ENCODE data around the gene PLD3.
A peak's percentile ranks its signal among the peaks of the same experiment; 100 is the strongest.

Gene PLD3

DNA sequence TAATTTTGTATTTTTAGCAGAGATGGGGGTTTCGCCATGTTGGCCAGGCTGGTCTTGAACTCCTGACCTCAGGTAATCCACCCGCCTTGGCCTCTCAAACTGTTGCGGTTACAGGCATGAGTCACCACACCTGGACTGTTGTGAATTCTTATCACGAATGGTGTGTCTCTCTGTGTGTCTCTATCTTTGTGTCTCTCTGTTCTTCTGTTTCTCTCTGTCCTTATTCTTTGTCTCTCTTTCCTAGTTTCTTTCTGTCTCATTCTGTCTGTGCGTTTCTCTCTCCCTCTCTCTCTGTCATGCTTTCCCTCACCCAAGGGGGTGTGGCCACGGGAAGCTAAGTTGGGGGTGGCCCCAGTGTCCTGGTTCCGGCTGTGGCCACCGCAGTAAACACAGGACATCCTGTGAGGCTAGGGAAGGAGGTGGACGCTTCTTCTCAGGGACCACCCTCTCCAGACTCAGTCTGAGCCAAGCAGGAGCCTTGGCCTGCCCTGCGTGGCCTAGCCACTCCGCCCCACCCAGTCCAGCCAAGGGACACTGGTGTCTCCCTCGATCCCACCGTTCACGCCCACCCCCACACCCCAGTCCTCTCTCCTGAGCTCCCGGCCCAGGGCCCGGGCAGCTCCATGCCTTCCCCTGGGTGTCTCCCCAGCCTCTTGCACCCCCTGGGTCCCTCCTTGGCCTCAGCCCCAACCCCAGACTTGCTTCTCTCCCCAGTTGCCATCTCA lies 68.6 kb downstream of the PLD3 start:
- DNase-seq = peak; percentile 74

DNA sequence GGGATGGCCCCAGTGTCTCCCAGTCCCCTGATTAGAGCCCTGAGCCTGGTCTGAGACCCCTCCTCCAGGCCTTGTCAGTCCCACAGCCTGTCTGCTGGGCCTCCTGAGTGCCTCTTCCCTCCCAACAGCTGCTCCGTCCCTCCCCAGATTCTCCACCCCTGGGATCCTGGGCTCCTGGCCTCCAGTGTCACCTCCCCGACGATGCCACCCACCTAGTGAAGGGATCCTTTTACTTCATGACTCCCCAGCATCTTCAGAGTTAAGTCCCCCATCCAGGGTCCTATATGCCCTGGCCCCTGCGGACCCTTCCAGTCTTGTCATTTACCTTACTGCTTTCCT lies 69.1 kb downstream of the PLD3 start:
- DNase-seq = no peak

GRCh38 chr19:40418040-40418439 lies 69.5 kb downstream of the PLD3 start:
- no peak for DNase-seq

GRCh38 chr19:40419066-40419612 lies 70.6 kb downstream of the PLD3 start:
- no peak for DNase-seq

DNA sequence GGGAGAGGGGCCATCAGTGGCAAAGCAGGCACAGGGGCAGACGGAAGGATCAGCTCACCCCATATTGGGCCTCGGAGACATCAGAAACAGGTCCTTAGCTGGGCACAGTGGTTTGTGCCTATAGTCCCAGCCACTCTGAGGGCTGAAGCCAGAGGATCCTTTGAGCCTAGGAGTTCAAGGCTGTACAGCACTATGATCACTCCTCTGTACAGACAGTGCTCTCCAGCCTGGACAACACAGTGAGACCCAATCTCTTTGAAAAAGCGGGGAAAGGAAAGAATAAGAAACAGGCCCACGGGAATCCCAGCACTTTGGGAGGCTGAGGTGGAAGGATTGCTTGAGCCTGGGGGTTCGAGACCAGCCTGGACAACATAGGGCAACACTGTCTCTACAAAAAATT lies 71.3 kb downstream of the PLD3 start:
- no peak for DNase-seq

- no peak for DNase-seq
Observed at GRCh38 chr19:40420451-40420765, 71.9 kb downstream of the PLD3 start.

GRCh38 chr19:40420766-40421765 lies 72.6 kb downstream of the PLD3 start:
- DNase-seq = peak; percentile 85

GRCh38 chr19:40421993-40422747 lies 73.7 kb downstream of the PLD3 start:
- DNase-seq = no peak

GRCh38 chr19:40422748-40423566 lies 74.5 kb downstream of the PLD3 start:
- DNase-seq = no peak

DNA sequence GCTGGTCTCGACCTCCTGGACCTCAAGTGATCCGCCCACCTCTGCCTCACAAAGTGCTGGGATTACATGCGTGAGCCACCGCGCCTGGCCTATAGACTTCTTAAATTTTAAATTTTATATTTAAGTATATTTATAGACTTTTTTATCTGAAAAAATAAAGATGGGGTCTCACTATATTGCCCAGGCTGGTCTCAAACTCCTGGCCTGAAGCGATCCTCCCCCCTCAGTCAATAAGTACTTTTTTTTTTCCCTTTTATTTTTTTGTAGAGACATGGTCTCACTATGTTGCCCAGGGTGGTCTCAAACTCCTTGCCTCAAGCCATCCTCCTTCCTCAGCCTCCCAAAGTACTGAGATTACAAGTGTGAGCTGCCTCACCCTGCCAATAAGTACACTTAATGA lies 75.4 kb downstream of the PLD3 start:
- DNase-seq = no peak

DNA sequence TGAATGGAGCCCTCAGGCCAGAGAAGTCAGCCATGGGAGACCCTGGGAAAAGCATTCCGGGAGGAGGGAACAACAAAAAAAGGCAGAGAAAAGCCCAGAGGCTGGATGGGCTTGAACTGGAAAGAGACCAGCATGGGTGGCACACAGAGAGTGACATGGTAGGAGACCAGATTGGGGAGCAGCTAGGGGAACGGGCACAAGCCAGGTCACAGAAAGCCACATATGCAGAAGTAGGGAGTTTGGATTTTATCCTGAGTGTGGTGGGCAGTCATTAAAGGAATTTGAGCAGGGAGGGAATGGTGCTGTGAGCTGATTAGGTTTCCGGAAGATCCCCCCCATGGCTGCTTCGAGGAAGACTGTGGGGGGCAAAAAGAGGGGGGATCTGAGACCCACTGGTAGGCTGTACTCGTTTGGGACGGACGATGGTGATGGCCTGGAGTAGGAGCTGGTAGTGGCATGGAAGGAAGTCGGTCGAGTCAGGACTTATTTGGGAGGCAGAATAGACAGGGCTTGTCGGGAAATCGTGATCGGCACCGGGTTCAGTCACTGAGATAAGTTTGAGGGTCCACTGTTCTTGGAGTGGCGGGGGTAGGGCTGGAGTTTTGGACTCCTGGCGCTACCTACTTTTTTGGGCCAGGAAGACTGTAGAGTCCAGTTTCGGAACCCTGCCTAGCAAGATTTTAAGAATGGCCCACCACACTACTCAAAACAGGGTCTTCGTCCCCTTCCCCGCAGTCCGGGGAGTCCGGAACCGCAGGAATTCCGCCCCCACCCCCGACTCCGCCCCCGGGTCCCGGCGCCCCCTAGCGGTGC lies 76.3 kb downstream of the PLD3 start:
- DNase-seq = no peak

DNA sequence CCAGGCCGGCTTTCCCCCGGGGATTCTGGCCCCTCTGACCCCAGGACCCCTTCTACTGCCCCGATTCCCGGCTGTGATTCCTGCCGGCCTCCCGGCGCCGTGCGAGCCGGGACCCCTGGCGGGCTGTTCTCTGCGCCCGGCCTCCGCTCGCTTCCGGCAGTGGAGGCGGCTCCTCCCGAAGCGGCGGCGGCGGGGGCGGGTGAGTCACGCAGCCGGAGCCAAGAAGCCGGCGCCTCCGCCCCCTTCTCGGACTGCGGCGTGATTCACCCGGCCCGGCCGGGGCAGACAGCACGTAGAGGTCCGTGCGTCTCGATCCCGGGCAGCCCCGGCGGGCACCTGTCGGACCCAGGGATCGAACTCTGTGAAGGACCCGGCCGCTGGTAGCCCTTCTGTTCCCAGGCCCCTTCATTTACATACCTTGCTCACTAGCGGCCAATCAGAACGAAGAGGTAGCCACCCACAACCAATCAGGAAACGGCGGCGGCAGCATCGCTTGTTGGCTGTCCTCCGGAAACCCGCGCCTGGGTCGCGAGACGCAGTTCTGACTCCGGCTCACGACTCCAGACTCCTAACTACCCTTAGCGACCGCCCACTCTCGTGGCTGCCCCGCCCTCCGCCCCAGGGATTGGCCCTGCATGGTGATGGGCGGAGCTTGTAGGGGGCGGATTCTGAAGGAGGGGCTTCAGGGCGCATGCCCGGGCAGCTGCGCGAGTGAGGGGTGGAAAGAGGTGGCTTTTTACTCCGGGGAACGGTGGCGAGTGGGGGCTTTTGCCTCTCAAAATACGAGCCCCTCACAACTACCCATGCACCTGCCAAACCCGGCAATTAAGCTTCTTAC lies 77.2 kb downstream of the PLD3 start, which contains the start of gene SERTAD1:
TSS of gene SERTAD1 (minus strand) at position 543 of the 838 bp plus-strand sequence. CDS start 2,446 bp downstream, outside the sequence.
- peak; percentile 100 for DNase-seq

Data from MV-4-11 (cell line).